Measurements from ENCODE around the gene TRIML1.

- TF ChIP-seq POLR2A (IDR thresholded peaks at IDR 0.05) (no peak), EP300 (IDR thresholded peaks at IDR 0.05) (no peak), CTCF (IDR thresholded peaks at IDR 0.05) (no peak)
These were observed 51.2 kb downstream of the TRIML1 start for GRCh38 chr4:188190461-188190860.

Data from ovary (tissue), 3 donors.